ENCODE measurements around the gene OXSR1.

OXSR1 gene

DNA sequence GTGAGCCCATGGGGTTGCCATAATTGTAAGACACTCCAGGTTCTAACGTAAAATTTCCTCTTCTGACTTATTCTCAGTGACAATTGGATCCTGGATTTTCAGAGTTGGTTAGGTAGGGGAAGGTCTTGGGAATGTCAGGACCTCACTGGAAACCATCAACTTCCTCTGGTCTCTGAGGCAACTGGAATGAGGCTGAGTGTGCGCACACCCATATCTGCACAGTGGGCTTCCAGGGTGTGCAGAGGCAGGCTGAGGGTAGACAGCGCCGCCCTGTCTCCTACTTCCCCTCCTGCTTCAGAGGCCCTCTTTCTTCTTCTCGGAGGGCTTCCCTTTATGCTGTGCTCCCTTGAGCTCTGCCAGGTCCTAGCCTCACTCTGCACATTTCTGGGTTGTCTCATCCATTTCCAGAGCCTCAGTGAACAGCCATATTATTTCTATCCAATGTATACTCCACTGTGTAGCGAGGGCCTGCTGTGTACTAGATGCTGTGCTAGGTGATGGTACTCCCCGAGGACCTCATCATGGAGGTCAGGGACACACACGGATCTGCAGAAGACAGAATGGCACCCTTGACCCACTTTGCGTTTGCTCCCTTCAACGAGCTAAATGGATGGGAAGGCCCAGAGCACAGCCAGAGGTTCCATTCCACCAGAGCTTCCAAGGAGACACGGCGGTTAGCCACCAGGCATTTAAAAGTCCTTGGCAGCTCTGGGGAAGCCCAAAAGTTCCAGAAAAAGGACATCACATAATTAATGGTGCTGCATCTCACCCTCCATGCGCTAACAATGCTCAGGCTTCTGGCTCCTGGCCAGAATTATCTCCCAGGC, 46.7 kb upstream of the OXSR1 start:
- no peak overlapping the region for H3K4me3 ChIP-seq (replicated peaks; ENCODE audit: low read depth, low read length)
- TF ChIP-seq CTCF (IDR thresholded peaks at IDR 0.05; ENCODE audit: low read length, missing control alignments) = no peak
- no peak for DNase-seq (ENCODE audit: low read depth)

DNA sequence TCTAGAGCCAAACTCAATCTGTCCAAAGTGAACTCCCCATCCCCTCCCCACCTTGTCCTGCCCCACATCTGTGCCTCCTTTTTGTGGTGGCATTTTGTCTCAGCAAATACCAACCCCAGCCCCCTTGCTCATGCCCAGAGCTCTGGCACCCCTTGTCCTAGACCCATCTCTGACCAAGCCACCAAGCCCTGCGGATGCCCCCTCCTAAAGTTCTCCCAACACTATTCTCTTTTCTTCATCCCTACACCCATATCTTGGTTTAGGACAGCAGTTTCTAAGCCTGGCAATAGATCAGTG, 46.1 kb upstream of the OXSR1 start:
- TF ChIP-seq CTCF (IDR thresholded peaks at IDR 0.05; ENCODE audit: low read length, missing control alignments) = no peak
- no peak for DNase-seq (ENCODE audit: low read depth)
- no peak overlapping the region for H3K4me3 ChIP-seq (replicated peaks; ENCODE audit: low read depth, low read length)

GRCh38 chr3:38119821-38120692, 45.3 kb upstream of the OXSR1 start:
- no peak for DNase-seq (ENCODE audit: low read depth)
- H3K4me3 ChIP-seq (replicated peaks; ENCODE audit: low read depth, low read length) = no peak overlapping the region
- no peak for TF ChIP-seq CTCF (IDR thresholded peaks at IDR 0.05; ENCODE audit: low read length, missing control alignments)

DNA sequence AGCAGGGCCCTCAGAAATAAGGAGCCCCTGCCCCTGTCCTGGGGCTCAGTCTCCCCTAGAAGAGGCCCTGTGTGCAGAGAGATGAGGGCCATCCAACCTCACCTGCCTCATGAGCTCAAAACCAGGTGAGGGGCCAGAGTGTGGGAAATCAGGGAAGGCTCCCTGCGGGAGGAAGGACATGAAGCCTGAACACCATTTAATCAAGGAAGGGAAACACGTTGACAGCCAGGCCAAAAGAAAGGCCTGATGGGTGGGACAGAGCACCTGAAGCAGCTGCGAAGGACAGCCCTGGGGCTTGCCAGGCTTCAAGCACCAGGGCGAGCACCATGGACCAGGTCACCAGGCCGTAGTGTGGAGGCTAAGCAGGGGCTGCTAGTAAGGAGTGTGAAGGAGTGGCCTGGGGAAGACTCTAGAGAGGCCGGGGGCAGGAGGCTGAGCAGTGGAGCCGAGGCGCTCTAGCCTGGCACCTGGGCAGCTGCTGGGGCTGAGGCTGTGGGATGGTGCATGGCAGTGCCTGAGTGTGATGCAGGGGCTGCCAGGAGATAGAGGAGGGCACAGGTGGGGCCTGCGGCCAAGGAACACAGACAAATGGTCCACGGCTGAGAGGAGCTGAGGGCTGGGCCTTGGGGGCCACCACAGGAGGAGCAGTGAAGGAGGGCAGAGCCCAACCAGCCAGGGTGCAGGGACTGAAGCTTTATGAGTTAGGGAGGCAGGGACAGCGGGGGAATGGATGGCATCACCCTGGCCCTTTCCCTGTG, 44.5 kb upstream of the OXSR1 start:
- no peak overlapping the region for H3K4me3 ChIP-seq (replicated peaks; ENCODE audit: low read depth, low read length)
- TF ChIP-seq CTCF (IDR thresholded peaks at IDR 0.05; ENCODE audit: low read length, missing control alignments) = no peak
- no peak for DNase-seq (ENCODE audit: low read depth)

- no peak overlapping the region for H3K4me3 ChIP-seq (replicated peaks; ENCODE audit: low read depth, low read length)
- DNase-seq (ENCODE audit: low read depth) = no peak
- TF ChIP-seq CTCF (IDR thresholded peaks at IDR 0.05; ENCODE audit: low read length, missing control alignments) = no peak
These were observed 43.9 kb upstream of the OXSR1 start for GRCh38 chr3:38121451-38121831.

DNA sequence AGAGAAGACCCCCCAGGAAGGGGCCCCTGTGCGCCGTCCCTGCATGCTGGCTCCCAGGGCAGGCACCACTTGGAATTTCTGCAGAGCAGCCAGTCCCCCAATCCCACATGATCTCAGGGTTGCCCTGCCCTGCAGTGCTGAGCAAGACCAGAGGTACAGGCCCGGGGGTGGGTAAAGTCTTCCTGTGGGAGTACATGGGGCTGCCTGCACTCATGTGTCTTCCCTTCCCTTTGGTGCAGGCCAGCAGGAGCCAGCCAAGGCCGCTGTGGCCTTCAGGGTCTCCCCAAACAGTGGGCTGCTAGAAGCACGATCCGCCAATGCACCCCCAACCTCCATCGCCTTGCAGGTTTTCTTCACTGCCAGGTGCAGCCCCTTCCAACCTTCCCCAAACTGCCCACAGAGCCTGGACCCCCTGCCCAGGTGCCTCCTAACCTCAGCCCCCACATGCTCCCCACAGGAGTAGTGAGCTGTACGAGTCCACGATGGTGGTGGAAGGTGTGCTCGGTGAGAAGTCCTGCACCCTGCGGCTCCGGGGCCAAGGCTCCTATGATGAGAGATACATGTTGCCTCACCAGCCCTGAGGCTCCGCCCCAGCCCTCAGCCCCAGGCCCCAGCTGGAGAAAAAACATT, 43.4 kb upstream of the OXSR1 start:
- TF ChIP-seq CTCF (IDR thresholded peaks at IDR 0.05; ENCODE audit: low read length, missing control alignments) = no peak
- H3K4me3 ChIP-seq (replicated peaks; ENCODE audit: low read depth, low read length) = no peak overlapping the region
- DNase-seq (ENCODE audit: low read depth) = no peak
